A673 (cell line): ENCODE measurements around the gene JOSD2. TPM values are rescaled to one million over a fixed set of nuclear protein-coding genes. Genes with fewer than 3 reads are reported as not detected.

Experiments
- BruUV-seq: library from RNA; stranded (reverse); fragments of 400-500 nt; replicated peaks from 2 replicates; lab custom pipeline; 2021; lab: Mats Ljungman, UMichigan
- CTCF ChIA-PET: fragments of 300-600 bp; sonication (Branson Sonifier 250); formaldehyde crosslinking; loops from one replicate; lab custom pipeline; 2022; ENCODE audit warnings: antibody characterized with exemption; lab: Charles Lee
- POLR2A ChIA-PET: fragments of 300-600 bp; sonication (Branson Sonifier 250); formaldehyde crosslinking; loops from one replicate; lab custom pipeline; 2022; ENCODE audit warnings: antibody characterized with exemption; ENCODE audit not compliant: low non-redundant PET; lab: Charles Lee
- DNase-seq: peaks from one replicate; pipeline ENCODE4 v3.0.0-alpha.2; 2015; ENCODE audit warnings: low spot score
- H3K27ac ChIP-seq: fragments of 200-600 bp; sonication (generic); 2 replicates; pipeline ENCODE4 v1.5.1; 2016; ENCODE audit warnings: mixed run types, low read depth, mild to moderate bottlenecking, mixed read lengths, antibody characterized with exemption, low read length; ENCODE audit not compliant: poor library complexity, severe bottlenecking
- H3K27me3 ChIP-seq: fragments of 200-600 bp; sonication (generic); replicated peaks from 2 replicates; pipeline ENCODE4 v1.6.1; 2017; ENCODE audit warnings: mixed run types, low read depth, mild to moderate bottlenecking, mixed read lengths, antibody characterized with exemption, low read length; ENCODE audit not compliant: insufficient read depth, poor library complexity
- H3K36me3 ChIP-seq: fragments of 200-600 bp; sonication (generic); 2 replicates; pipeline ENCODE4 v1.6.1; 2016; ENCODE audit warnings: mixed run types, mild to moderate bottlenecking, mixed read lengths, antibody characterized with exemption, low read length; ENCODE audit not compliant: insufficient read depth, poor library complexity, severe bottlenecking
- H3K4me1 ChIP-seq: fragments of 200-600 bp; sonication (generic); 2 replicates; pipeline ENCODE4 v1.6.1; 2017; ENCODE audit warnings: mixed run types, mild to moderate bottlenecking, mixed read lengths, antibody characterized with exemption, low read length; ENCODE audit not compliant: insufficient read depth, poor library complexity, severe bottlenecking
- H3K4me3 ChIP-seq: fragments of 200-600 bp; sonication (generic); 2 replicates; pipeline ENCODE4 v1.5.1; 2016; ENCODE audit warnings: low read depth, mixed run types, mild to moderate bottlenecking, mixed read lengths, low read length; ENCODE audit not compliant: poor library complexity, severe bottlenecking
- H3K9me3 ChIP-seq: fragments of 200-600 bp; sonication (generic); 2 replicates; pipeline ENCODE4 v1.6.1; 2016; ENCODE audit warnings: mixed run types, low read depth, mild to moderate bottlenecking, mixed read lengths, antibody characterized with exemption, low read length; ENCODE audit not compliant: poor library complexity, severe bottlenecking
- CTCF ChIP-seq: fragments of 300-800, 200-600 bp; sonication (generic); conservative IDR thresholded peaks from 2 replicates; pipeline ENCODE4 v1.5.1; 2017; ENCODE audit warnings: low read depth, mild to moderate bottlenecking, antibody characterized with exemption, low read length, moderate library complexity, mixed read lengths
- EZH2 ChIP-seq: fragments of 200-600 bp; sonication (generic); IDR thresholded peaks from 2 replicates; pipeline ENCODE4 v1.6.1; 2017; ENCODE audit warnings: borderline replicate concordance, low read depth, mild to moderate bottlenecking, mixed read lengths, antibody characterized with exemption, low read length; ENCODE audit not compliant: poor library complexity, severe bottlenecking
- intact Hi-C: fragments of 100-400 bp; cut with micrococcal nuclease; formaldehyde crosslinking; loops from one replicate; pipeline ENCODE4 v1.10.0; 2022; ENCODE audit not compliant: unreplicated experiment
- total RNA-seq: library from RNA; stranded (reverse); gene quantifications from 2 replicates; pipeline ENCODE4 v1.2.3, GENCODE V29; 2021

Gene JOSD2
- total RNA-seq, 1 experiment from 2014 or later = 26.8 TPM

DNA sequence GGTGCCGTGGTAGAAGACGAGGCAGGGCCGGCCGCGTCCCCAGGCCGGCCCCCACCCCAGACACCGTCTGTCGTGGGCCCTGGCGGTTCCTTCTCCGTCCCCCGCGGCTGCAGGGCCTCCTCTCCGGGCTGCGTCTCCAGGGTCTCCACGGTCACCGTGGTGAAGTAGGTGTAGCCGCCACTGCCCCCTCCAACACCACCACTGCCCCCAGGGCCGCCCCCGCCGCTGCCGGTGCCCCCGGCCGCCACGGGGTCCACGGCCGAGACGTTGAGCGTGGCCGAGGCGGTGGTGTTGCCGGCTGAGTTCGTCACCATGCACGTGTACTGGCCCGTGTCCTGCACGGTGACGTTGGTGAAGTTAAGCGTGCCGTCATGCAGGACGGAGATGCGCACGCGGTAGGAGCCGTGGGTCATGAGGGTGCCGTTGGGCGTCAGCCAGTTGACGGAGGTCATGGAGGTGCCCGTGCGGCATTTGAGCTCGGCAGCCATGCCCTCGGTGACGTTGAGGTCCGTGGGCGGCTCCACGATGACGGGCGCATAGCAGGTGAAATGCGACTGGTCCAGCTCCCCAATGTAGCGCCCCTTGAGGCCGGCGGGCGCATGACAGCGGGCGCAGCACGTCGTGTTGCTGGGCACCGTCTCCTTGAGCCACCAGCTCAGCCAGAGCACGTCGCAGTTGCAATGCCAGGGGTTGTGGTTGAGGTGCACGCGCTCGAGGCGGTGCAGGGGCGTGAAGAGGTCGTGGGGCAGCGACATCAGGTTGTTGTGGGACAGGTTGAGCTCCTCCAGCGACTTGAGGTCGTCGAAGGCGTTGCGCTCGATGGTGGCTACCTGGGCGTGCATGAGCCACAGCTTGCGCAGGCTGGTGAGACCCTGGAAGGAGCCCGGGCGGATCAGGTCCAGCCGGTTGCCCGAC lies 7.4 kb upstream of the JOSD2 start:
- ChIA-PET CTCF (no interaction called here), POLR2A (no interaction called here)
- H3K27ac ChIP-seq = no peak overlapping the region
- intact Hi-C loops = no loop called here
- TF ChIP-seq EZH2 (no peak), CTCF (peak; percentile 51)
- no TSS peak for BruUV-seq
- no peaks in the 10 kb centered on the region for H3K4me1 ChIP-seq
- DNase-seq = no peak
- H3K9me3 ChIP-seq = no peaks in the 10 kb centered on the region
- no peaks in the 10 kb centered on the region for H3K36me3 ChIP-seq
- H3K4me3 ChIP-seq = no peak overlapping the region
- H3K27me3 ChIP-seq = no peaks in the 10 kb centered on the region

- H3K27ac ChIP-seq = no peak overlapping the region
- POLR2A ChIA-PET = no interaction called here
- H3K9me3 ChIP-seq = no peaks in the 10 kb centered on the region
- H3K27me3 ChIP-seq = no peaks in the 10 kb centered on the region
- CTCF ChIA-PET = no interaction called here
- no TSS peak for BruUV-seq
- TF ChIP-seq EZH2 (no peak), CTCF (no peak)
- H3K4me1 ChIP-seq = no peaks in the 10 kb centered on the region
- DNase-seq = no peak
- H3K4me3 ChIP-seq = no peak overlapping the region
- no peaks in the 10 kb centered on the region for H3K36me3 ChIP-seq
- intact Hi-C loops = no loop called here
Measured at GRCh38 chr19:50517704-50518075, 6.7 kb upstream of the JOSD2 start.

GRCh38 chr19:50516964-50517703 lies 6.1 kb upstream of the JOSD2 start:
- BruUV-seq = no TSS peak
- no peak for DNase-seq
- TF ChIP-seq EZH2 = no peak
- no peak for TF ChIP-seq CTCF
- Histone ChIP-seq H3K36me3 (no peaks in the 10 kb centered on the region), H3K4me1 (no peaks in the 10 kb centered on the region), H3K27ac (no peak overlapping the region), H3K4me3 (no peak overlapping the region), H3K27me3 (no peaks in the 10 kb centered on the region), H3K9me3 (no peaks in the 10 kb centered on the region)
- intact Hi-C loops = no loop called here
- POLR2A ChIA-PET = no interaction called here
- CTCF ChIA-PET = no interaction called here
